K562 treated with DMSO at 1 percent for 24 hours (cell line): Measurements from ENCODE around the gene AUTS2. TPM values are rescaled to one million over a fixed set of nuclear protein-coding genes. Genes with fewer than 3 reads are reported as not detected.

ENCODE experiments used
- total RNA-seq: library from RNA; unstranded; fragments of 300-600 nt; gene quantifications from 2 replicates; pipeline ENCODE4 v1.2.3, GENCODE V29; 2022; ENCODE audit warnings: low read depth; ENCODE audit not compliant: insufficient read depth

Gene AUTS2
- total RNA-seq: not detected in 2 replicates

DNA sequence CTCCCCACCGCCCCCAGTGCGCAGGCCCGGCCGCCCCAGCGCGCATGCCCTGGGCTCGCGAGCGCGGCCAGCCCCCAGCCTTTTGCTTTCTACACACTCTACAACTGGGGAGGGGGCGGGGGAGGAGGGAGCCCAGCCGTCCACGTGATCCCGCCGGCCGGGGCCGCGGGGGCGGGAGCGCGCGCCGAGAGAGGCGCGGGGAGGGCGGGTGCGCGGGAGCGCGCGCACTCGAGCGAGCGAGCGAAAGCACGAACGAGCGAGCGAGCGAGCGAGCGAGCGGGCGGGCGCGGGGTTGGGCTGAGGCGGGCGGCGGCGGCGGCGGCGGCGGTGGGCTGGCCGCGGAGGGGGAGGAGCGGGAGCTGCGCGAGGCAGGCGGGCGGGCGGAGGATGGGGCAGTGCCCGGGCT, at the start of gene AUTS2:
Gene AUTS2 (plus strand): TSS at position 395 of the 406 bp plus-strand sequence. CDS start 1,179 bp downstream, outside the sequence.

